Suprapubic skin (tissue), 4 donors: ENCODE results near the gene BST2. TPM values are rescaled to one million over a fixed set of nuclear protein-coding genes. Genes with fewer than 3 reads are reported as not detected.
A peak's percentile ranks its signal among the peaks of the same experiment; 100 is the strongest.

Experiments used
- DNase-seq, 2 donors: peaks; one replicate each; pipeline ENCODE4 v3.0.0-alpha.2; 2019; ENCODE audit warnings: low spot score in 2 of 2
- H3K27ac ChIP-seq: fragments of 200-600 bp; sonication (generic); one replicate; pipeline ENCODE4 v1.5.1; 2019
- H3K27me3 ChIP-seq: fragments of 200-600 bp; sonication (generic); one replicate; pipeline ENCODE4 v1.5.1; 2019
- H3K36me3 ChIP-seq: fragments of 200-600 bp; sonication (generic); one replicate; pipeline ENCODE4 v1.5.1; 2019
- H3K4me1 ChIP-seq: fragments of 200-600 bp; sonication (generic); one replicate; pipeline ENCODE4 v1.5.1; 2019
- H3K4me3 ChIP-seq: fragments of 200-600 bp; sonication (generic); one replicate; pipeline ENCODE4 v1.5.1; 2019; ENCODE audit warnings: mild to moderate bottlenecking
- H3K9me3 ChIP-seq: fragments of 200-600 bp; sonication (generic); one replicate; pipeline ENCODE4 v1.5.1; 2019
- CTCF ChIP-seq, 2 donors: fragments of 200-600 bp in 1 of 2; fragments of 450-650 bp in 1 of 2; sonication (generic) in 1 of 2; IDR thresholded peaks; one replicate each; pipeline ENCODE4 v1.5.1; 2016 to 2019; ENCODE audit warnings: antibody characterized with exemption in 2 of 2, mild to moderate bottlenecking in 1 of 2, moderate library complexity in 1 of 2
- EP300 ChIP-seq: sonication (generic); formaldehyde crosslinking; IDR thresholded peaks from one replicate; pipeline ENCODE4 v1.6.1; 2017; ENCODE audit warnings: antibody characterized with exemption
- POLR2A ChIP-seq, 2 donors: fragments of 450-650 bp; IDR thresholded peaks; one replicate each; pipeline ENCODE4 v1.6.1; 2017; ENCODE audit warnings: antibody characterized with exemption in 2 of 2, mild to moderate bottlenecking in 2 of 2, moderate library complexity in 2 of 2
- POLR2AphosphoS5 ChIP-seq, 3 donors: sonication (generic); formaldehyde crosslinking; IDR thresholded peaks; one replicate each; pipeline ENCODE4 v1.6.1; 2017; ENCODE audit warnings: antibody characterized with exemption in 3 of 3
- WGBS: methylation state at CpG from one replicate; pipeline ENCODE4 v1.1.5; 2018; 5-methylcytosine and 5-hydroxymethylcytosine counted together
- total RNA-seq, 4 donors: library from RNA; depleted of rRNA; stranded (reverse); fragments of >200 nt; gene quantifications; one replicate each; pipeline ENCODE4 v1.1.0, GENCODE V29; 2016

Gene BST2
- total RNA-seq, 4 donors from 2014 or later: 6.6 to 19.7 (median 10.5) TPM

DNA sequence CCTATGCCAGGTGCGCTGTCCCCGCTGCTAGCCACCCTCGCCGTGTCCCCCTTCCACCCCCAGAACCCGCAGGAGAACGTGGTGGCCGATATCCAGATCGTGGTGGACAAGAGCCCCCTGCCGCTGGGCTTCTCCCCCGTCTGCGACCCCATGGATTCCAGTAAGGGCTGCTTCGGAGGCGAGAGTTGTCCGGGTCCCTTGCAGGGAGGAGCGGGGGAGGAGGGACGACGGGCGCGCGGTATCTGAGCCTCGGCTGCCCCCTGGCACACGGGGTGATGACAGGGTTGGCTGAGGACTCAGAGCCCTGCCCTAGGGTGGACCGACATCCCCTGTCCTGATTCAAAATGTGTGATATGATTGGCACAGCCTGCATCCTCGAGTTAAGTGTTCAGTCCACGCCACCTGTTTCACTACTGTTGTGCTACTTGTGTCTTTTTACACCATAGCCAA is 15.1 kb upstream of the BST2 start:
- Histone ChIP-seq H3K36me3 (peaks cover 14% of the 10 kb centered on the region), H3K9me3 (no peaks in the 10 kb centered on the region), H3K4me1 (peaks cover 16% of the 10 kb centered on the region), H3K27me3 (no peaks in the 10 kb centered on the region), H3K27ac (peak overlapping the region; percentile 56), H3K4me3 (peak overlapping the region; percentile 90)
- peak in 1 of 2 donors; percentile 78 for DNase-seq
- TF ChIP-seq POLR2A (IDR thresholded peaks at IDR 0.05): no peak
- TF ChIP-seq CTCF (IDR thresholded peaks at IDR 0.05): no peak
- no peak for TF ChIP-seq EP300
- no peak for TF ChIP-seq POLR2AphosphoS5 (IDR thresholded peaks at IDR 0.05)
- 3% methylated on average over 24 of the region's 25 CpGs for WGBS

GRCh38 chr19:17419621-17420474 is 14.4 kb upstream of the BST2 start, which contains the start of gene MVB12A:
MVB12A (plus strand) TSS chr19:17420047; CDS start chr19:17420136, 89 bp downstream.
- peak within 1 kb of the TSS; percentile 90 for H3K4me3 ChIP-seq

DNA sequence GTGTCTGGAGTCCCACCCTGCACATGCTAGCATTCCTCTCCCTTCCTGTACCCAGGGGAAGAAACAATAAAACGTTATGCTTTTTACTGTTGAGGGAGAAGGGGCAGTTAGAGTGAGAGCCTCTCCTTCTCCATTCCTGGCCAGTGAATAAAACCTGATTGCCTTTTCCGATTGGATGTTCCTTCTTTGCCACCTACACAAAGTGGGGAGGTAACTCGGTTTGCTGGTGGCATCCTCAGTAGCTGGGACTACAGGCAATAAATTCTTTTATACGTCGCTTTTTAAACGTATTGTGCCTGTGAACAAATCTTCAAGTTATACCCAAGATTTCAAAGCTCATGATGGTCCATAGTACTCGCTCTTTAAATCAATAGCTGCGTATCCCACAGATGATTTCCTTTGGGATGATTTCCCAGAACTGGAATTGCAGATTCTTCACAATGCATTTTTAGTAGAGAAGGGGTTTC is 13.8 kb upstream of the BST2 start:
- no peak for TF ChIP-seq POLR2A (IDR thresholded peaks at IDR 0.05)
- WGBS: 18% methylated on average over 8 of the region's 8 CpGs

More at GRCh38 chr19:17419621-17420474, 14.4 kb upstream of the BST2 start, which contains the start of gene MVB12A:
- WGBS: 0% methylated on average over 19 of the region's 85 CpGs
- Histone ChIP-seq H3K4me1 (peaks cover 16% of the 10 kb centered on the region), H3K27me3 (peaks cover under 1% of the 10 kb centered on the region), H3K9me3 (no peaks in the 10 kb centered on the region), H3K27ac (peak within 1 kb of the TSS; percentile 56), H3K36me3 (peaks cover 14% of the 10 kb centered on the region)
- TF ChIP-seq POLR2AphosphoS5 (IDR thresholded peaks at IDR 0.05): peak in 1 of 3 donors; percentile 93
- TF ChIP-seq EP300: no peak
- peak; percentile 97 to 98 for DNase-seq

DNA sequence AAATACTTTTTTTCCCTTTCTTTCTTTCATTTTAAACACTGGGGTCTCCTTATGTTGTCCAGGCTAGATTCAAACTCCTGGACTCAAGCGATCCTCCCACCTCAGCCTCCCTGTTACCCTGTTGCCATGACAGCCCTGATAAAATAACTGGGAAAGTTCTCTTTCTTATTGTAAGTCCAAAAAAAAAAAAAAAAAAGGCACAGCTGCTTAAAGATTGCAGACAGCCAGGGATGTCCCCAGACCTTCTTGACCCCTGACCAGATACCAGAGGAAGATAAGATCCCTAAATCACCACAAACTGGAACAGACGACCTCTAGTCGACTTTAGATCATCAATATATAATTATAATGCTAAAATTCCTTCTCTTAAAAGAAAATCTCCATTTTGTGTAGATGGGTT is 13.3 kb upstream of the BST2 start:
- Histone ChIP-seq H3K27me3 (peaks cover 7% of the 10 kb centered on the region), H3K9me3 (no peaks in the 10 kb centered on the region), H3K4me3 (no peak overlapping the region), H3K4me1 (peaks cover 16% of the 10 kb centered on the region), H3K27ac (no peak overlapping the region), H3K36me3 (peaks cover 10% of the 10 kb centered on the region)
- DNase-seq: no peak
- TF ChIP-seq CTCF (IDR thresholded peaks at IDR 0.05): no peak
- no peak for TF ChIP-seq POLR2AphosphoS5 (IDR thresholded peaks at IDR 0.05)
- TF ChIP-seq EP300: no peak
- TF ChIP-seq POLR2A (IDR thresholded peaks at IDR 0.05): no peak
- WGBS: 45% methylated on average over 3 of the region's 3 CpGs

More for the DNA sequence above, 13.8 kb upstream of the BST2 start:
- no peaks in the 10 kb centered on the region for H3K9me3 ChIP-seq
- H3K4me3 ChIP-seq: peak overlapping the region; percentile 90
- peak overlapping the region; percentile 1 for H3K27ac ChIP-seq
- DNase-seq: no peak
- H3K36me3 ChIP-seq: peaks cover 14% of the 10 kb centered on the region
- H3K4me1 ChIP-seq: peaks cover 16% of the 10 kb centered on the region
- H3K27me3 ChIP-seq: peaks cover 7% of the 10 kb centered on the region

GRCh38 chr19:17415121-17415520 is 9.7 kb upstream of the BST2 start:
- 84% methylated on average over 6 of the region's 6 CpGs for WGBS
- Histone ChIP-seq H3K9me3 (no peaks in the 10 kb centered on the region), H3K4me1 (peaks cover 8% of the 10 kb centered on the region), H3K27ac (no peak overlapping the region), H3K4me3 (no peak overlapping the region), H3K36me3 (no peaks in the 10 kb centered on the region), H3K27me3 (peaks cover 7% of the 10 kb centered on the region)
- TF ChIP-seq CTCF (IDR thresholded peaks at IDR 0.05) (no peak), EP300 (no peak), POLR2AphosphoS5 (IDR thresholded peaks at IDR 0.05) (no peak), POLR2A (IDR thresholded peaks at IDR 0.05) (no peak)
- DNase-seq: no peak

- H3K4me1 ChIP-seq: peaks cover 3% of the 10 kb centered on the region
- peaks cover 7% of the 10 kb centered on the region for H3K27me3 ChIP-seq
- H3K9me3 ChIP-seq: no peaks in the 10 kb centered on the region
- H3K4me3 ChIP-seq: no peak overlapping the region
- no peaks in the 10 kb centered on the region for H3K36me3 ChIP-seq
- H3K27ac ChIP-seq: no peak overlapping the region
- no peak for DNase-seq
- WGBS: 86% methylated on average over 8 of the region's 8 CpGs
- TF ChIP-seq CTCF (IDR thresholded peaks at IDR 0.05) (no peak), POLR2A (IDR thresholded peaks at IDR 0.05) (no peak), EP300 (no peak), POLR2AphosphoS5 (IDR thresholded peaks at IDR 0.05) (no peak)
Observed at GRCh38 chr19:17414097-17414496, 8.7 kb upstream of the BST2 start.
